ENCODE data around the gene CFAP69. TPM values are rescaled to one million over a fixed set of nuclear protein-coding genes. Genes with fewer than 3 reads are reported as not detected.
"Not testable (repeated sequence)": the region's sequence is repeated elsewhere in the genome, so short reads cannot be mapped to it uniquely, and the experiment has no call there.

Gene CFAP69
- total RNA-seq, 1 experiment from 2014 or later: 1.8 TPM

GRCh38 chr7:90347759-90348158, 102.8 kb downstream of the CFAP69 start:
- no peak for DNase-seq
- Histone ChIP-seq H3K4me3 (peak overlapping the region; percentile 88), H3K9me3 (no peaks in the 10 kb centered on the region), H3K27me3 (no peaks in the 10 kb centered on the region), H3K36me3 (no peaks in the 10 kb centered on the region; the same call in 1 of the 2 replicates)

- DNase-seq: no peak
- no peaks in the 10 kb centered on the region for H3K9me3 ChIP-seq
- H3K27me3 ChIP-seq: no peaks in the 10 kb centered on the region
- H3K4me3 ChIP-seq: no peak overlapping the region
- peaks cover 4% of the 10 kb centered on the region; the same call in 1 of the 2 replicates for H3K36me3 ChIP-seq
These were observed 104.3 kb downstream of the CFAP69 start for GRCh38 chr7:90349305-90349704.

- not testable (repeated sequence) for H3K4me3 ChIP-seq, H3K9me3 ChIP-seq, H3K36me3 ChIP-seq, DNase-seq, H3K27me3 ChIP-seq
These were observed 105.1 kb downstream of the CFAP69 start for GRCh38 chr7:90350032-90350431.

GRCh38 chr7:90351987-90352386, 107.0 kb downstream of the CFAP69 start:
- Histone ChIP-seq H3K27me3 (no peaks in the 10 kb centered on the region), H3K4me3 (no peak overlapping the region), H3K9me3 (0 out of 2 replicates have a peak, but pooled peaks cover 1% of the 10 kb centered on the region), H3K36me3 (peaks cover 21% of the 10 kb centered on the region)
- no peak for DNase-seq

Other genes starting within 250 kb of the CFAP69 start
- gene STEAP1, start 90.7 kb upstream of the CFAP69 start, total RNA-seq (2014; rRNA removed; shearing (Covaris generic); ENCODE audit: low replicate concordance): 30.1 and 80.7 TPM in 2 replicates
- gene STEAP2, start 33.4 kb upstream of the CFAP69 start, total RNA-seq (2014; rRNA removed; shearing (Covaris generic); ENCODE audit: low replicate concordance): 1.2 and 2.0 TPM in 2 replicates
- not detected in 2 replicates for gene FAM237B, start 76.1 kb downstream of the CFAP69 start, total RNA-seq (2014; rRNA removed; shearing (Covaris generic); ENCODE audit: low replicate concordance)
- 8.3 and 18.1 TPM in 2 replicates for gene GTPBP10, start 101.5 kb downstream of the CFAP69 start, total RNA-seq (2014; rRNA removed; shearing (Covaris generic); ENCODE audit: low replicate concordance)
- gene CLDN12, start 158.3 kb downstream of the CFAP69 start, total RNA-seq (2014; rRNA removed; shearing (Covaris generic); ENCODE audit: low replicate concordance): 1.9 and 2.3 TPM in 2 replicates
- not detected in 2 replicates for gene PTTG1IP2, start 224.5 kb downstream of the CFAP69 start, total RNA-seq (2014; rRNA removed; shearing (Covaris generic); ENCODE audit: low replicate concordance)

Data from MG63 (cell line).